ENCODE data around the gene TLNRD1. TPM values are rescaled to one million over a fixed set of nuclear protein-coding genes. Genes with fewer than 3 reads are reported as not detected.
"Not testable (repeated sequence)": the region's sequence is repeated elsewhere in the genome, so short reads cannot be mapped to it uniquely, and the experiment has no call there.

Gene TLNRD1
- 10 to 100 TPM; 15.4 to 25.6 (median 19.5) TPM for total RNA-seq

GRCh38 chr15:81000624-81001151 is at the start of gene TLNRD1:
TLNRD1 (plus strand) TSS chr15:81000923; CDS start chr15:81002272, 1,349 bp downstream.
- DNase-seq, result peak; percentile 86 to 96 (median 93)
- peak within 1 kb of the TSS; percentile 71 to 95 (median 81) for H3K4me3 ChIP-seq
- no peaks in the 10 kb centered on the region for H3K9me3 ChIP-seq
- peaks cover 0 to 23% (median 7%) of the 10 kb centered on the region in 4 donors for H3K4me1 ChIP-seq
- no peaks in the 10 kb centered on the region for H3K27me3 ChIP-seq
- H3K27ac ChIP-seq, result peak within 1 kb of the TSS; percentile 92 to 99 (median 98)
- H3K36me3 ChIP-seq, result peaks cover 0 to 4% (median 0%) of the 10 kb centered on the region in 3 donors
- TF ChIP-seq CTCF (IDR thresholded peaks at IDR 0.05) (no peak), POLR2A (IDR thresholded peaks at IDR 0.05) (peak; percentile 83 to 93)

GRCh38 chr15:80951941-80952340 is 48.8 kb upstream of the TLNRD1 start:
- Histone ChIP-seq H3K27ac (no peak overlapping the region), H3K4me3 (no peak overlapping the region), H3K27me3 (no peaks in the 10 kb centered on the region), H3K9me3 (no peaks in the 10 kb centered on the region), H3K36me3 (peaks cover 0 to 34% (median 0%) of the 10 kb centered on the region in 3 donors), H3K4me1 (no peaks in the 10 kb centered on the region)
- no peak for DNase-seq
- TF ChIP-seq CTCF (IDR thresholded peaks at IDR 0.05) (no peak), POLR2A (IDR thresholded peaks at IDR 0.05) (no peak)

GRCh38 chr15:80953001-80953952 is 47.4 kb upstream of the TLNRD1 start:
- no peak for DNase-seq
- H3K27me3 ChIP-seq, result no peaks in the 10 kb centered on the region
- no peaks in the 10 kb centered on the region for H3K4me1 ChIP-seq
- H3K36me3 ChIP-seq, result peaks cover 0 to 25% (median 0%) of the 10 kb centered on the region in 3 donors
- no peaks in the 10 kb centered on the region for H3K9me3 ChIP-seq
- H3K27ac ChIP-seq, result no peak overlapping the region
- TF ChIP-seq POLR2A (IDR thresholded peaks at IDR 0.05) (no peak), CTCF (IDR thresholded peaks at IDR 0.05) (no peak)
- H3K4me3 ChIP-seq, result no peak overlapping the region

GRCh38 chr15:80953953-80954778 is 46.6 kb upstream of the TLNRD1 start:
- no peaks in the 10 kb centered on the region for H3K27me3 ChIP-seq
- no peaks in the 10 kb centered on the region for H3K4me1 ChIP-seq
- TF ChIP-seq CTCF (IDR thresholded peaks at IDR 0.05), result no peak
- no peak for TF ChIP-seq POLR2A (IDR thresholded peaks at IDR 0.05)
- H3K36me3 ChIP-seq, result peaks cover 0 to 25% (median 0%) of the 10 kb centered on the region in 3 donors
- H3K4me3 ChIP-seq, result no peak overlapping the region
- no peaks in the 10 kb centered on the region for H3K9me3 ChIP-seq
- no peak for DNase-seq
- no peak overlapping the region for H3K27ac ChIP-seq

GRCh38 chr15:80955571-80956452 is 44.9 kb upstream of the TLNRD1 start:
- H3K4me1 ChIP-seq, H3K9me3 ChIP-seq, DNase-seq, H3K4me3 ChIP-seq, H3K27ac ChIP-seq, H3K27me3 ChIP-seq, H3K36me3 ChIP-seq: not testable (repeated sequence)
